A549 (cell line): ENCODE results near the gene ALOX12.

Experiments used
- CEBPB ChIP-seq, 2 experiments: fragments of >200 bp in 1 of 2; sonication (Bioruptor Twin) in 1 of 2; formaldehyde crosslinking in 1 of 2; IDR thresholded peaks; 2 replicates each; pipeline ENCODE4 v1.6.1; 2012 to 2016
- PHF8 ChIP-seq: fragments of 200-600 bp; sonication (generic); IDR thresholded peaks from 2 replicates; pipeline ENCODE4 v1.6.1; 2016; ENCODE audit warnings: low read depth, mild to moderate bottlenecking, antibody characterized with exemption, moderate library complexity, borderline replicate concordance
- TF ChIP-seq, protein P1 (sequence below): fragments of >200 bp; sonication (Bioruptor Twin); formaldehyde crosslinking; IDR thresholded peaks from 3 replicates; pipeline ENCODE4 v1.5.1; 2016

DNA sequence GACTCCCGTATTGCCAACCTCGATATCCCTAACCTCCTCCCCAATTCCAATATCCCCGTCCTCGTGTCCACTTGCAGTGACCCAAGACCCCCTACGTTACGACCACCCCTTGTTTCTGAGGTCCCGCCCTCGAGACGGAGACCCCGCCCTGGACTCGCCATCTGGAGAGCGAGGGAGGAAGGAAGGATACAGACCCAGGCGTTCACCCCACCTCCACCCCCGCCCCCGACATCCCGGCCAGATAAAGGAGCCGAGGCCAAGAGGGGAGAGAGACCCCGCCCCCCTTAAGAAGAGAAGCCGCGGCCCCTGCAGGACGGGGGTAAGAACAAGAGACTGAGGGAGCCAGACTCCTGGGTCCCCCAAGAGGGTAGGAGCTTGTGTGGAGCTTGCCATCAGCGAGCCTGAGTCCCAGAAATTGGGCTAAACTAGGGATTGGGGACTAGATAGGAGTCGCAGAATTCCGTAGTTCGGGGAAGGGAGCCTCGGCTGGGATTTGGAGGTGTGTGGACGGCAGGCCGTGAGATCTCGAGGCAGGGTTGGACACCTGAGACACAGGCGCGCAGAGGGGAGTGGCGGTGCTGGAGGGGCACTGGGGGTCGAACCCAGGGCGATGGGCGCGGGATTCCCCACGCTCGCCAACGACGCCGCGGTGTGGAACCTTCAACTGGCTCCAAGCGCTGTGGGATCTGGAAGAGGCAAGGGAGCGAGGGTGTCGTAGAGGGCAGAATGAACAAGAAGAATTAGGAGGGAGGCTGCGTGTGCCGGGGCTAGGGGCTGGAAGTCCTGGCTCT, 27.1 kb downstream of the ALOX12 start, which contains the start of gene BCL6B:
- TF ChIP-seq PHF8 (no peak), CEBPB (IDR thresholded peaks at IDR 0.05) (no peak)
- TF ChIP-seq, protein P1, sequence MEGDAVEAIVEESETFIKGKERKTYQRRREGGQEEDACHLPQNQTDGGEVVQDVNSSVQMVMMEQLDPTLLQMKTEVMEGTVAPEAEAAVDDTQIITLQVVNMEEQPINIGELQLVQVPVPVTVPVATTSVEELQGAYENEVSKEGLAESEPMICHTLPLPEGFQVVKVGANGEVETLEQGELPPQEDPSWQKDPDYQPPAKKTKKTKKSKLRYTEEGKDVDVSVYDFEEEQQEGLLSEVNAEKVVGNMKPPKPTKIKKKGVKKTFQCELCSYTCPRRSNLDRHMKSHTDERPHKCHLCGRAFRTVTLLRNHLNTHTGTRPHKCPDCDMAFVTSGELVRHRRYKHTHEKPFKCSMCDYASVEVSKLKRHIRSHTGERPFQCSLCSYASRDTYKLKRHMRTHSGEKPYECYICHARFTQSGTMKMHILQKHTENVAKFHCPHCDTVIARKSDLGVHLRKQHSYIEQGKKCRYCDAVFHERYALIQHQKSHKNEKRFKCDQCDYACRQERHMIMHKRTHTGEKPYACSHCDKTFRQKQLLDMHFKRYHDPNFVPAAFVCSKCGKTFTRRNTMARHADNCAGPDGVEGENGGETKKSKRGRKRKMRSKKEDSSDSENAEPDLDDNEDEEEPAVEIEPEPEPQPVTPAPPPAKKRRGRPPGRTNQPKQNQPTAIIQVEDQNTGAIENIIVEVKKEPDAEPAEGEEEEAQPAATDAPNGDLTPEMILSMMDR, result no peak
